ACC112 (cell line): ENCODE measurements around the gene MESD.

ENCODE experiments used
- H2AFZ ChIP-seq: fragments of 200-600 bp; sonication (generic); one replicate; pipeline ENCODE4 v1.6.0; 2017; ENCODE audit warnings: antibody characterized with exemption, low read length; ENCODE audit not compliant: unreplicated experiment
- H3K27ac ChIP-seq: fragments of 200-600 bp; sonication (generic); 2 replicates; pipeline ENCODE4 v1.5.1; 2014; ENCODE audit warnings: low read depth, mild to moderate bottlenecking, antibody characterized with exemption, low read length, moderate library complexity
- H3K27me3 ChIP-seq: fragments of 200-600 bp; sonication (generic); 2 replicates; pipeline ENCODE4 v1.6.1; 2014; ENCODE audit warnings: mild to moderate bottlenecking, antibody characterized with exemption, low read length, moderate library complexity, mixed read lengths; ENCODE audit not compliant: insufficient read depth
- H3K36me3 ChIP-seq: fragments of 200-600 bp; sonication (generic); 2 replicates; pipeline ENCODE4 v1.6.1; 2016; ENCODE audit warnings: mild to moderate bottlenecking, antibody characterized with exemption, low read length, moderate library complexity, mixed read lengths; ENCODE audit not compliant: insufficient read depth
- H3K4me1 ChIP-seq: fragments of 200-600 bp; sonication (generic); one replicate; pipeline ENCODE4 v1.6.1; 2016; ENCODE audit warnings: low read length, mixed read lengths; ENCODE audit not compliant: insufficient read depth, unreplicated experiment, control insufficient read depth
- H3K4me3 ChIP-seq: fragments of 200-600 bp; sonication (generic); 2 replicates; pipeline ENCODE4 v1.5.1; 2014; ENCODE audit warnings: mild to moderate bottlenecking, low read depth, low read length
- H3K79me2 ChIP-seq: fragments of 200-600 bp; sonication (generic); one replicate; pipeline ENCODE4 v1.6.0; 2016; ENCODE audit warnings: low read length; ENCODE audit not compliant: control insufficient read depth, unreplicated experiment, insufficient read depth

The MESD gene

DNA sequence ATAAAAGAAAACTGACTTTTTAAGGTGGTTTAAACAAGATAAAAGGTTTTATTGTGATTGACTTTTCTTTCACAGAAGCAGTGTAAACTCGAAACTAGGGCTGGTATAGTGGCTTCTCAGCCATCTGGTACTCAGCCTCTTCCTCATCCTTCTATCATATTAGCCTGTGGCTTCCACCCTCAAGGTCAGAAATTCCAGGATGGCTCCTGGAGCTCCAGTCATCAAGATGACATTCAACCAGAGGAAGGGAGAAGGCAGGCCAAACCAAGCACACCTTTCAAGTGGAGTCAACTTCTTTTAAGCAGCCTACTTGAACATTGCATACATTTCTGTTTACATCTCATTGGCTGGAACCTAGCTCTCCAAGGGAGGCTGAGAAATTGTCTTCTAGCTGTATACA lies 1.3 kb upstream of the MESD start:
- H2AFZ ChIP-seq = peak overlapping the region; percentile 88
- no peaks in the 10 kb centered on the region for H3K36me3 ChIP-seq
- peaks cover 34% of the 10 kb centered on the region for H3K79me2 ChIP-seq
- H3K27ac ChIP-seq = peak overlapping the region; percentile 80
- H3K4me1 ChIP-seq = peaks cover 39% of the 10 kb centered on the region
- H3K27me3 ChIP-seq = no peaks in the 10 kb centered on the region
- peak overlapping the region; percentile 73 for H3K4me3 ChIP-seq

DNA sequence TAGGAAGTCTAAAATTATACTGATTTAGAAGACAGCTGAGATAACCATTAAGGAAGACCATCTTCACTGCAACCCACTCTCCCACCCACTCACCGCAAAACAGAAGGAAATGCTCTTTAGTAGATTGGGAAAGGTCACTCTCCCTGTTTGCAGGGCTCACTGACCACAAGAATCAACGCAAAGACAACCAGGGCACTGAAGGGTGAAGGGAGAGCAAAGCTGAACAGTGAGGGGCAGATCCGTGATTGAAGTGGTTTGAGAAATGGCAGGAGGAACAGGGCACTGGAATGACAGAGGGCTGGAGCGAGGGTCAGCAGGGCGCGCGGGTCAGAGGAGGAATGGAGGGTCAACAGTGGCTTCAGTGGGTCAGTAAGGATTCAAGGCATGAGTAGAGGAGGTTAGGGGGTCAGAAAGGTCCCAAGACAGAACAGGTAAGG lies 520 bp downstream of the MESD start:
- peak overlapping the region; percentile 85 for H3K4me3 ChIP-seq
- no peaks in the 10 kb centered on the region for H3K36me3 ChIP-seq
- peaks cover 46% of the 10 kb centered on the region for H3K4me1 ChIP-seq
- peak overlapping the region; percentile 79 for H2AFZ ChIP-seq
- no peaks in the 10 kb centered on the region for H3K27me3 ChIP-seq
- H3K79me2 ChIP-seq = peaks cover 52% of the 10 kb centered on the region
- H3K27ac ChIP-seq = peak overlapping the region; percentile 14; the same call in 1 of the 2 replicates

DNA sequence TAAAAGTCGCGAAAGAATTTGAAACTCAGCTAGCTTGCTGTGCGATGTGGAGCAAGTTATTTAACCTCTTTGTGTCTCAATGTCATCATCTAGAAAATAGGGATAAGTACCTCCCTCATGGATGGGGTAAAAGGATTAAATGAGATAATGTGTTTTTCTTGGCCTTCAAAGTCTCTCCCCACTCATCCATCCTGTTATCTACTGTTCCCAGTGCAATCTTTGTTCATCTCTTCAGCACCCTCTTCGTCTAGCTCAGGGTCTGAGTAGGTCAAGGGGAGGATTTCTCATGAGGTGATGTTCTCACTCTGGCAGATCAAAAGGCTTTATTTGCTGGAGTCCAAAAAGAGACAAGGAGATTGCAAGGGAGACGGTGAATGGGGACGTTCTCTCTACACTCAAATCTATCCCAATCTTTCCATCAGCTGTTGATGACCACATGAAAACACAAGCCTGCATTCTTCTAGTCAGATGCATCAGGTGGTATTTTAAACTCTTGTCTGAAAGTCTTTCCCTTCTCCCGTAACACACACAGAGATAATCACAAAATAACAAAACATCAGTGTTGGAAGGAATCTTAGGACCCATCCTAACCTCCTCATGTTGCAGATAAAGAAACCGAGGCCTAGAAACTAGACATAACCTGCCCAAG lies 1.3 kb downstream of the MESD start:
- H3K4me3 ChIP-seq = peak overlapping the region; percentile 85

GRCh38 chr15:80986487-80986886 lies 3.1 kb downstream of the MESD start:
- H3K4me1 ChIP-seq = peaks cover 34% of the 10 kb centered on the region
- H3K27me3 ChIP-seq = no peaks in the 10 kb centered on the region
- H3K79me2 ChIP-seq = peaks cover 72% of the 10 kb centered on the region
- no peak overlapping the region for H2AFZ ChIP-seq
- H3K36me3 ChIP-seq = no peaks in the 10 kb centered on the region
- no peak overlapping the region for H3K27ac ChIP-seq
- 0 out of 2 replicates have a peak overlapping the region, but pooled peaks have one; percentile 11 for H3K4me3 ChIP-seq

More for the DNA sequence above, 1.3 kb downstream of the MESD start:
- no peaks in the 10 kb centered on the region for H3K36me3 ChIP-seq
- H3K27ac ChIP-seq = no peak overlapping the region
- H3K4me1 ChIP-seq = peaks cover 46% of the 10 kb centered on the region
- H2AFZ ChIP-seq = no peak overlapping the region
- H3K79me2 ChIP-seq = peaks cover 58% of the 10 kb centered on the region
- H3K27me3 ChIP-seq = no peaks in the 10 kb centered on the region

GRCh38 chr15:80985981-80986380 lies 3.6 kb downstream of the MESD start:
- H3K36me3 ChIP-seq = no peaks in the 10 kb centered on the region
- H3K79me2 ChIP-seq = peaks cover 72% of the 10 kb centered on the region
- no peaks in the 10 kb centered on the region for H3K27me3 ChIP-seq
- H3K4me3 ChIP-seq = no peak overlapping the region
- H3K4me1 ChIP-seq = peaks cover 29% of the 10 kb centered on the region
- H3K27ac ChIP-seq = no peak overlapping the region
- H2AFZ ChIP-seq = no peak overlapping the region

- peak overlapping the region; percentile 60 for H3K4me3 ChIP-seq
- peak overlapping the region; percentile 49; the same call in 1 of the 2 replicates for H3K27ac ChIP-seq
- H3K27me3 ChIP-seq = no peaks in the 10 kb centered on the region
- peaks cover 76% of the 10 kb centered on the region for H3K79me2 ChIP-seq
- no peak overlapping the region for H2AFZ ChIP-seq
- peaks cover 20% of the 10 kb centered on the region for H3K4me1 ChIP-seq
- H3K36me3 ChIP-seq = 0 out of 2 replicates have a peak, but pooled peaks cover 5% of the 10 kb centered on the region
These were observed 4.8 kb downstream of the MESD start for GRCh38 chr15:80984856-80985255.

- Histone ChIP-seq H3K79me2 (peaks cover 64% of the 10 kb centered on the region), H3K4me3 (no peak overlapping the region), H3K4me1 (peaks cover 21% of the 10 kb centered on the region), H3K27ac (no peak overlapping the region), H2AFZ (no peak overlapping the region), H3K27me3 (no peaks in the 10 kb centered on the region), H3K36me3 (peaks cover 18% of the 10 kb centered on the region; the same call in 1 of the 2 replicates)
These were observed 6.8 kb downstream of the MESD start for GRCh38 chr15:80982839-80983238.

- Histone ChIP-seq H3K27ac (no peak overlapping the region), H3K4me3 (no peak overlapping the region), H3K4me1 (peaks cover 21% of the 10 kb centered on the region), H3K79me2 (peaks cover 59% of the 10 kb centered on the region), H3K27me3 (no peaks in the 10 kb centered on the region), H3K36me3 (peaks cover 18% of the 10 kb centered on the region; the same call in 1 of the 2 replicates), H2AFZ (no peak overlapping the region)
These were observed 7.4 kb downstream of the MESD start for GRCh38 chr15:80982205-80982604.

- H3K27me3 ChIP-seq = no peaks in the 10 kb centered on the region
- H3K27ac ChIP-seq = no peak overlapping the region
- H2AFZ ChIP-seq = no peak overlapping the region
- peaks cover 9% of the 10 kb centered on the region for H3K4me1 ChIP-seq
- peaks cover 18% of the 10 kb centered on the region; the same call in 1 of the 2 replicates for H3K36me3 ChIP-seq
- H3K79me2 ChIP-seq = peaks cover 39% of the 10 kb centered on the region
- H3K4me3 ChIP-seq = no peak overlapping the region
These were observed 9.9 kb downstream of the MESD start for GRCh38 chr15:80979538-80980200.

- Histone ChIP-seq H2AFZ (no peak overlapping the region), H3K27ac (0 out of 2 replicates have a peak overlapping the region, but pooled peaks have one; percentile 3), H3K79me2 (peaks cover 34% of the 10 kb centered on the region), H3K4me3 (no peak overlapping the region), H3K4me1 (peaks cover 9% of the 10 kb centered on the region), H3K36me3 (peaks cover 18% of the 10 kb centered on the region; the same call in 1 of the 2 replicates), H3K27me3 (no peaks in the 10 kb centered on the region)
These were observed 10.8 kb downstream of the MESD start for GRCh38 chr15:80978685-80979329.
